H9 (cell line): Measurements from ENCODE around the gene TECTA. TPM values are rescaled to one million over a fixed set of nuclear protein-coding genes. Genes with fewer than 3 reads are reported as not detected.

Experiments used
- DNase-seq: peaks from one replicate; pipeline ENCODE4 v3.0.0-alpha.2; 2017
- H2AFZ ChIP-seq: one replicate; pipeline ENCODE4 v1.6.1; 2013; ENCODE audit warnings: mild to moderate bottlenecking, low read length, control low read depth, moderate library complexity
- H2AK5ac ChIP-seq: 2 replicates; pipeline ENCODE4 v1.6.1; 2013; ENCODE audit warnings: low read length, control low read depth, mixed read lengths; ENCODE audit not compliant: insufficient read length
- H2BK120ac ChIP-seq: one replicate; pipeline ENCODE4 v1.6.1; 2013; ENCODE audit warnings: low read depth, mild to moderate bottlenecking, low read length, control low read depth, inconsistent platforms; ENCODE audit not compliant: poor library complexity, severe bottlenecking
- H2BK12ac ChIP-seq: 2 replicates; pipeline ENCODE4 v1.6.1; 2013; ENCODE audit warnings: low read length, control low read depth, mixed read lengths, low read depth; ENCODE audit not compliant: insufficient read length
- H2BK15ac ChIP-seq: 2 replicates; pipeline ENCODE4 v1.6.1; 2013; ENCODE audit warnings: low read depth, low read length, control low read depth
- H2BK20ac ChIP-seq: one replicate; pipeline ENCODE4 v1.6.1; 2013; ENCODE audit warnings: low read depth, mild to moderate bottlenecking, low read length, control low read depth, inconsistent platforms; ENCODE audit not compliant: poor library complexity, severe bottlenecking
- H2BK5ac ChIP-seq: 2 replicates; pipeline ENCODE4 v1.6.1; 2013; ENCODE audit warnings: low read length, control low read depth, mixed read lengths; ENCODE audit not compliant: insufficient read length
- H3K14ac ChIP-seq: 2 replicates; pipeline ENCODE4 v1.6.1; 2013; ENCODE audit warnings: low read length, control low read depth; ENCODE audit not compliant: insufficient read depth
- H3K18ac ChIP-seq: 2 replicates; pipeline ENCODE4 v1.6.1; 2013; ENCODE audit warnings: low read depth, mild to moderate bottlenecking, mixed read lengths, low read length, control low read depth; ENCODE audit not compliant: insufficient read length
- H3K23ac ChIP-seq: 2 replicates; pipeline ENCODE4 v1.6.1; 2013; ENCODE audit warnings: low read length, control low read depth, mixed read lengths, low read depth; ENCODE audit not compliant: insufficient read length
- H3K23me2 ChIP-seq: 2 replicates; pipeline ENCODE4 v1.6.1; 2013; ENCODE audit warnings: low read depth, mild to moderate bottlenecking, mixed read lengths, low read length, control low read depth; ENCODE audit not compliant: insufficient read length, poor library complexity, severe bottlenecking
- H3K27ac ChIP-seq: 2 replicates; pipeline ENCODE4 v1.5.1; 2013; ENCODE audit warnings: low read length, control low read depth, mixed read lengths, low read depth; ENCODE audit not compliant: insufficient read length
- H3K27me3 ChIP-seq: 2 replicates; pipeline ENCODE4 v1.6.1; 2013; ENCODE audit warnings: low read length, control low read depth, inconsistent platforms; ENCODE audit not compliant: insufficient read depth
- H3K4ac ChIP-seq: 2 replicates; pipeline ENCODE4 v1.6.1; 2013; ENCODE audit warnings: low read depth, mild to moderate bottlenecking, control low read depth, inconsistent platforms, low read length, moderate library complexity
- H3K4me1 ChIP-seq: 2 replicates; pipeline ENCODE4 v1.6.1; 2013; ENCODE audit warnings: low read length, control low read depth, inconsistent platforms; ENCODE audit not compliant: insufficient read depth
- H3K4me2 ChIP-seq: 2 replicates; pipeline ENCODE4 v1.6.1; 2013; ENCODE audit warnings: low read length, control low read depth, mixed read lengths; ENCODE audit not compliant: insufficient read length, insufficient read depth
- H3K56ac ChIP-seq: 2 replicates; pipeline ENCODE4 v1.6.1; 2013; ENCODE audit warnings: low read depth, mild to moderate bottlenecking, mixed read lengths, low read length, control low read depth; ENCODE audit not compliant: insufficient read length
- H3K79me1 ChIP-seq: 2 replicates; pipeline ENCODE4 v1.6.1; 2013; ENCODE audit warnings: low read depth, mild to moderate bottlenecking, moderate library complexity, low read length, control low read depth, inconsistent platforms; ENCODE audit not compliant: insufficient read depth, poor library complexity, severe bottlenecking
- H3K79me2 ChIP-seq: 2 replicates; pipeline ENCODE4 v1.6.1; 2013; ENCODE audit warnings: low read length, control low read depth, inconsistent platforms; ENCODE audit not compliant: insufficient read depth
- H3K9ac ChIP-seq: 2 replicates; pipeline ENCODE4 v1.6.1; 2013; ENCODE audit warnings: low read length, control low read depth, mixed read lengths; ENCODE audit not compliant: insufficient read length; ENCODE audit errors: extremely low read depth
- H3K9me3 ChIP-seq: one replicate; pipeline ENCODE4 v1.6.1; 2013; ENCODE audit warnings: low read depth, low read length, inconsistent platforms; ENCODE audit not compliant: control insufficient read depth
- H3T11ph ChIP-seq: one replicate; pipeline ENCODE4 v1.6.1; 2013; ENCODE audit warnings: mild to moderate bottlenecking, low read length, control low read depth, inconsistent platforms
- H4K20me1 ChIP-seq: one replicate; pipeline ENCODE4 v1.6.1; 2013; ENCODE audit not compliant: control insufficient read depth, insufficient read length, insufficient read depth
- H4K5ac ChIP-seq: 2 replicates; pipeline ENCODE4 v1.6.1; 2013; ENCODE audit warnings: low read depth, mild to moderate bottlenecking, mixed read lengths, low read length, control low read depth; ENCODE audit not compliant: insufficient read length
- H4K8ac ChIP-seq: replicated peaks from 2 replicates; pipeline ENCODE4 v1.6.1; 2013; ENCODE audit warnings: low read length, control low read depth, mixed read lengths, low read depth; ENCODE audit not compliant: insufficient read length
- H4K91ac ChIP-seq: 2 replicates; pipeline ENCODE4 v1.6.1; 2013; ENCODE audit warnings: low read depth, mild to moderate bottlenecking, moderate library complexity, mixed read lengths, low read length, control low read depth; ENCODE audit not compliant: insufficient read length
- H3K27ac Mint-ChIP-seq, 3 experiments: 2 replicates in 2 of 3; 3 replicates in 1 of 3; pipeline ENCODE4 v1.8.0; 2020 to 2021; ENCODE audit warnings: mixed read lengths in 3 of 3, mild to moderate bottlenecking in 1 of 3, moderate library complexity in 1 of 3
- H3K27me3 Mint-ChIP-seq: 2 replicates; pipeline ENCODE4 v1.8.0; 2021; ENCODE audit warnings: low read depth, mild to moderate bottlenecking, moderate library complexity, mixed read lengths
- H3K36me3 Mint-ChIP-seq, 3 experiments: 2 replicates in 2 of 3; 3 replicates in 1 of 3; pipeline ENCODE4 v1.8.0; 2020 to 2021; ENCODE audit warnings: low read depth in 3 of 3, mixed read lengths in 3 of 3; ENCODE audit not compliant: insufficient read depth in 1 of 3
- H3K4me1 Mint-ChIP-seq, 2 experiments: 2 replicates each; pipeline ENCODE4 v1.8.0; 2020; ENCODE audit warnings: mixed read lengths in 2 of 2
- H3K4me3 Mint-ChIP-seq, 2 experiments: 2 replicates in 1 of 2; 3 replicates in 1 of 2; pipeline ENCODE4 v1.8.0; 2020 to 2021; ENCODE audit warnings: mild to moderate bottlenecking in 2 of 2, mixed read lengths in 2 of 2, moderate library complexity in 1 of 2
- H3K9me3 Mint-ChIP-seq, 2 experiments: 2 replicates in 1 of 2; 3 replicates in 1 of 2; pipeline ENCODE4 v1.8.0; 2020; ENCODE audit warnings: mild to moderate bottlenecking in 2 of 2, mixed read lengths in 2 of 2, moderate library complexity in 1 of 2
- CTCF ChIP-seq: fragments of 200-600 bp; sonication (generic); conservative IDR thresholded peaks from 3 replicates; pipeline ENCODE4 v1.8.0; 2021; ENCODE audit warnings: antibody characterized with exemption, mild to moderate bottlenecking
- WGBS: extraction: QIAGEN DNeasy Blood & Tissue Kit; methylation state at CpG from one replicate; pipeline ENCODE4 v1.1.7; 2013; ENCODE audit warnings: missing lambda C conversion rate, low lambda C conversion rate, mixed read lengths; ENCODE audit not compliant: insufficient read length; ENCODE audit errors: extremely low coverage; 5-methylcytosine and 5-hydroxymethylcytosine counted together
- total RNA-seq: library from RNA; stranded (reverse); gene quantifications from 2 replicates; pipeline ENCODE4 v1.2.1, GENCODE V29; 2021

Gene TECTA
- total RNA-seq, 1 experiment from 2014 or later = 0.66 TPM

GRCh38 chr11:121104312-121104762 is 3.3 kb downstream of the TECTA start:
- Histone ChIP-seq H2BK12ac (no peak overlapping the region), H3K23ac (no peak overlapping the region), H3K23me2 (no peaks in the 10 kb centered on the region), H4K20me1 (no peaks in the 10 kb centered on the region), H4K8ac (no peak overlapping the region), H3K9me3 (no peaks in the 10 kb centered on the region), H3K27me3 (no peaks in the 10 kb centered on the region), H2BK15ac (no peak overlapping the region), H4K5ac (no peak overlapping the region), H2BK120ac (no peak overlapping the region), H2BK20ac (no peak overlapping the region), H3K9ac (no peak overlapping the region), H2AK5ac (no peak overlapping the region), H3K4ac (no peak overlapping the region), H3K56ac (no peak overlapping the region), H3K4me2 (no peak overlapping the region), H3K79me1 (no peaks in the 10 kb centered on the region), H3K14ac (no peak overlapping the region), H4K91ac (no peak overlapping the region), H2AFZ (no peak overlapping the region), H3T11ph (no peak overlapping the region), H3K27ac (no peak overlapping the region), H3K79me2 (no peaks in the 10 kb centered on the region), H3K4me1 (no peaks in the 10 kb centered on the region), H3K18ac (no peak overlapping the region), H2BK5ac (no peak overlapping the region)
- TF ChIP-seq CTCF = peak; percentile 79
- Mint-ChIP-seq H3K4me3 (no peak overlapping the region), H3K27me3 (no peaks in the 10 kb centered on the region), H3K36me3 (no peaks in the 10 kb centered on the region), H3K27ac (no peak overlapping the region; a peak in 1 of 7 replicates), H3K4me1 (peaks cover 31 to 42% of the 10 kb centered on the region in 2 experiments), H3K9me3 (no peaks in the 10 kb centered on the region)
- peak; percentile 48 for DNase-seq
- no CpG with 5 or more reads among the region's 9 CpGs for WGBS
